GM18909 (cell line): ENCODE results near the gene SORCS1.

Experiments
- ATAC-seq: cut with Tn5 transposase; IDR thresholded peaks from one replicate; pipeline ENCODE4 v1.9.1; 2021; ENCODE audit warnings: mild to moderate bottlenecking; ENCODE audit not compliant: unreplicated experiment, poor library complexity

SORCS1 gene

DNA sequence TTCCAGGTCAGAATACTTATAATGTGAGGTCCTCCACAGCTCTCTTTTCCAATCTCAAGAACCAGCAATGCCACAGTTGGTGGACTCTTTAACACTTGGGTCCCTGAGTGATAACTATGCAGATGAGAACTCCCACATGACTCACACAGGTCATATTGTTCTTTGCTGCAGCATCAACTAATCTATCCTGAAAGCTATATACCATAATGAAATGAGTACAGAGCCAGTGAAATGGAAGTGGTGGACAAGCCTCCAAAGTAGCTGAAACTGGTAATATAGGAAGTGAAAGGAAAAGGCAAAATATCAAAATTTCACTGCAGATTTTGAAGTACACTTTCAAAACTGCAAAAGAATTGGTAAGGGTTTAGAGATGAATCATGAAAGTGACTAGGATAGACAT is 45.6 kb downstream of the SORCS1 start:
- ATAC-seq, result no peak

DNA sequence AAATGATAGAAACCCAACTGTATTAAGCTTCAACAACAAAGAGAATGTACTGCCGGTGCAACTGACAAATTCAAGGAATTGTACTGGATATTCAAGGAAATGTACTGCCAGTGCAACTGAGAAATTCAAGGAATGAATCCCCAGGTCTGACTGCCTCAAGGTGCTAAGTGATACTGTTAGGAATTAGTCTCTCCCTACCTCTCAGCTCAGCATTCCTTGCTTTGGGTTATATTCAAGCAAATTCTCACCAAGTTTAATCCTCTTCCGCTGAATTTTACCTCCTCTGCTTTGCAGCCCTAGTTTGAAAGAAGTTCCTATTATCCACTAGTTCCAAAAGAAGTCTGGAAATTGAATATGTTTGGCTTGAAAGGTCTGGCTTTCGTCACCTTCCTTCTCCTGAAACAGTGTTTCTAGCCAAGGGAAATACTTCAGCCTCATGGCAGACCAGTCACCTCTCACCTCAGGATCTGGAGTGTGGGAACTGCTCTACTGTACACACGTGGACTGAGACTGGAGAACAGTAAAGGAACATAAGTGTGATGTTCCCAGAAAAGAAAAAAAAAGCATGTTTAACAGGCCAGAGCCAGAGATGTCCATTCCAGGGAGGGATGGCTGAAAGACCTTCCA is 60.4 kb downstream of the SORCS1 start:
- ATAC-seq, result no peak

DNA sequence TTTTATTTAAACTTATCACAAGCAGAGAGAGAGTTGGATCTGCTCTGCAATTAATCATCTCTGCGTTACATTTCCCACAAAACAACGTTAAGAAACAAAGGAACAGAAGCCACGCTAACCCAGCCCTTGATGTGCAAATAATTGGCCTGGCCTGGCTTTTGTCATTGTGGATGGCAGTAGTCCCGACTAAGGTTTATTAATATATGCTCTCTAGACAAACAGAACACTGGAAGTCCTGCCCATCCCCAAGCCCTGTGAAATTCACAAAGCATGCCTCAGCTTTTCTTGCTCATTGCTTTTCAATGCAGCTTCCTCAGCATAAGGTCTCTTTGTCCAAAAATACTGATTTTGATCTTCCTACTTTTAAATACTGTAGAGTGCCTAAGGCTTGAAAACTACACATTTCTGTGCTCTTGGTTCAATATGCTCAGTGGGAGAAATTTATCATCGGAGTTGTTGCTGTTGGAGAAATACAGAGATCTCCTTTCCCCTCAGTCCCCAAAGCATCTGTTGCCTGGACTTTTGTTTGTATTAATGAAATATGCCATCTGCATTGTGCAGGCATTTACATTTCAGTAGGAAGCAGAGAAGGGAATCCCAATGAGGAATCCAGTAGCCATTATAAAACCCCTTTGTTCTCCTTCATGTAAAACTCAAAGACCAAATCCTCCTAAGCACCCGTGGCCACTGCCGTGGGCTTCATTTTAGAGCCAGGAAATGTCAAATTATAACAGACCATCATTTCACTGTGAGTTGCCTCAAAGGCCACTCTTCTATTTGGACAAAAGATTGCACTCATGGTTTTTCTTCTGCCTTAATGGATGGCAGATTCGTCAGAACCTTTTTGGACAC is 61.1 kb downstream of the SORCS1 start:
- no peak for ATAC-seq

DNA sequence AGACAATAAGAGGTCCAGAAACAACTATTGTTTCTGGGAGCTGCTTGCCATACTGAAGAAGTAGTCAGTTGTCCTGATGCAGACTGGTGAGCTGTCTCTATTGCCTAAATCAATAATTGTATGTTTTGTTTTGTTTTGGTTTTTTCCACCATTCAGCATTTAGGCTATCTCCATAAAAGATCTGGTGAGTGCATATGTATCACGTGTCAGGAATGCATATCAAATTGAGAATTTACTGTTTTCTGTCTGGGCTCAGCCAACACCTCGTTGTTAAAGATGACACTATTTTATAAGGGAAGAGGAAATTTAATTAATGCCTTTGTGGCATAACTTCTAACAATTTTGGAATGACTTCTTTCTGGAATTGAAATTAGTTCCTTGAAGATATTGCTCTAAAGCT is 66.2 kb downstream of the SORCS1 start:
- ATAC-seq, result no peak

DNA sequence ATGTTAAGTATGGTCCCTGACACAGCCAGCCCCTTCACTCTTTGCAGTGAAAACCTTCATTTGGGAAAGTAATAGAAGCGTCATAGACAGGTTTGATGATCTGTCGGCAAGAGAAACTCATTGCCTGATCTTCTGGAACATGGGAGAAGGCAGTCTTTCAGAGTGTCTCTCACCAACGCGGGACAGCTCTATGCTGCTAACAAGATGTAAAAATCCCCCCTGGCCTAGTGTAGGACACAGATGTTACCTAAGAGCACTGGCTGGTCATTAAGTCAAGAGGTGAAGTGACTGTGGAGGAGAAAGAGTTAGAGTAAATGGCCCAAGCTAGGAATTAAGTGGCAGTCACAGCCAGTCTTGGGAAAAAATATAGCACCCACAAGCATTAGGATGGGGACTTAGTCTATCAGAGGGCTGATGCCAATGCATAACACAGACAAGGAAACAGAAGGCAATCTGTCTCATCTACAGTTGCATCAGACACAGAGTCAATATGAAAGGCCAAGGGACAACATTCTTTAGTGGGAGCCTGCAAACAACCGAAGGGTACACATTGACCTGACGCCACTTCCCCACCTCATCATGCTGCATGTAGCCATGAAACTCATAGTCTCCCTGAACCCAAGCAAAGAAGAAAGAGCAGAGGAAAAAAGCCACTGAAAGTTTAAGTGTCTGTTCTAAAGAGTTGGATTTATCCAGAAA is 69.5 kb downstream of the SORCS1 start:
- ATAC-seq, result no peak

DNA sequence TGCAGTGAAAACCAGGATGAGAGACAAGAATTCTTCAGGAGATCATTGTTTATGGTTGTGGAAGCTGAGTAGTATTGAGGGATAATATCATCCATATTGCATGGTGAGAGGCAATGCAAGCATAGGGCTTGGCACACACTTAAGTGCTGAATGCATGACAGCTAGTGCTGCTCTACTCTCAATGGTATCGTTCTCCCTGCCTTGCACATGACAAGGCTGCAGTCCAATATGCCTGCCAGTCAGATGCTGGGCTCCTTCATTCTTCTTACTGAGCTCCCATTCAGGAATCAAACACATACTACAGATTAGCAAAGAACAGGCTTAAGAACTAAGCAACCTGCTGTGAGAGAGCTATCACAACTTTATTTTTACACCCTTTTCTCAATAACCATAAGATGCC is 72.2 kb downstream of the SORCS1 start:
- ATAC-seq, result no peak

DNA sequence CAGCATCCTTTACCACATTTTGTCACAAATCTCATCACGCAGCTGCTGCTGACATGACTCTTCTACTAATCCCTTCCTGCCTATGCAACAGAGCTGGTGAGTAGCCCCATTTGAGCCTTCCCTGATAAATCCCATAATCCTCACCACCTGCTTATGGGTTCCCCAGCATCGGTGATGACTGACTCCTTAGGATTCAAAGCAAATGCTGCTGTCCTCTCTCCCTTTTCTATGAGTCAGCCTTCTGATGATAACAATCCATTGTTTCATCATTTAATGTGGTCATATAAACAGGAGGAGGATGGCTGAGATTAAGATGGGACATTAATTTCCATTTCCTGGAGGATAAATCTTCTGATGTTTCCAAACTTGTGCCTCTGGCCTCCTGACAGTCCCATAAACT is 73.4 kb downstream of the SORCS1 start:
- no peak for ATAC-seq

DNA sequence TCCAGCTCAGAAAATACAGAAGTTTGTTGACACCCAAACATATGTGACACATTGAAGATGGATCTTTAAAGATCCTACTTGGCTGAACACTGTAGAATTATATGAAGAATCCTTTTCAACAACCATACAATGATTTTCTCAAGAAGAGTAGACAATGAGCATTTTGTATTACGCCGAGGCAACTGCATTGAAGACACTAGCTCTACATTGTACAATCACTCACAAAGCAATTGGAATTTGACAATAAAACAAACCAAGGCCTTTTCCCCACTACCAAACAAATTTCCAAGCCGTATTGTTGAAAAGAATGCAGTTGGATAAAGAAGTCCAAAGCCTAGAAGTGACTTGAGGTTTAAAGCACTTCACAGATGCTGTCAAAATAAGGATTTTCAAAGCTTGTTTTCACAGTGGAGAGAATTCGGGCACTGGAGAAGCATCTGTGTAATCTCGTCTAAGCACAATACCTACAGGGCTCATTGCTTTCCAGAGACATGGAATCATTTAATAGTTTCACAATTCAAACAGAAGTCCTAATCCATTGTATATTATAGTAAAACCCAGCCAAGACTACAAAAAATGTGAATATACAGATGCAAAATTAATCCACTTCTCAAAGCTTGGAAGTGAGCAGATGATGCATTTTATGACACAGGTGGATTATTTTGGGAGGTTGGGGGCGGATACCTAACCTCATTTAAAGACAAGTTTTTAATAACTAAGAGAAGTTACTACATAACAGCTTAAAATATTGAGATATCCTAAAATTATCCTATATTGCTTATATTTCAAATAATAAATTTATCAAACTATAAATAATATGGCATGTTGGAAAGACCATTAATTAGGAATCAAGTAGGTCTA is 78.6 kb downstream of the SORCS1 start:
- no peak for ATAC-seq

DNA sequence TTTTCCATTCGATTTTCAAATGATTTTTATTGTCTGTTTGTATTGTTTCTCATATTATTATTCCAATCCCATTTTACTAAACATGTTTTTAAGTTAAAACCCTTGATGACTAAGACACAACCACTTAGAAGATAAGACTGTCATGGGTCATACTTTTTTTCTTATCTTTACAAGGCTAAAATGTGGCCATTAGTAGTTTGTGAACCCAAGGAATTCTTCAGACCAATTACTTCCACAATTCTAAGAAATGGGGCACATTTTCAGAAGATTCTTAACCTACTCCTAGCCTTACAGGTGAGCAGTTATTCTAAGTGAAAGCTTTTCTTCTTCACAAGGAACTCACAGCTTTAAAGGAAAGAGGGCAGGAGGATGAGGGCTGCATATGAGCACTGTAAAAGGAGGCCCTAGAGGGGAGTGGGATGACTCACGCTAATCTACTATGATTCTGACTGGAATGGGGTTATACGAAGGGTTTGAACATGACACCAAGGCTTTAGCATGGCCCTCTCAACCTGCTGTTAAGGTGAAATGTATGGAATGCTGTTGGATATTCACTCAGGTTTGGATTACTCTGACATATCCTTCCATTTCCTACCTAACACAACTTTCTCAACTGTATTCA is 81.0 kb downstream of the SORCS1 start:
- ATAC-seq, result no peak

DNA sequence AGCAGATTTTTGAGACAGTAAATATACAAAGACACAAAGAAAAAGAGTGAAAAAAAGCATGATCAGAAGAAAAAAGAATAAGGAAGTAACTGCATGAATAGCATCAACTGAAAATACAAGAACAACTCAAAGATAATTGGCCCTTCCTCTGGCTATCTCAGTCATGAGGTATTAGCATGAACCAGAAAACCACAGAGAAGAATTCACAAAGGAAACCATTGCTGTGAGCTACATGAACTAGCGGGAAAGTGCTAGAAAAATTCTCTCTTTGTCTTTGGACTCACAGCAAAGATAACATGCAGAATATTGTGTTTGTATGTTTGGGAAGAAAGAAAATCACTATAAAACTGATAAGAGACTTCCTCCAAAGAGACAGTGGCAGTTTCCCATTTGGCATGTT is 82.9 kb downstream of the SORCS1 start:
- ATAC-seq, result no peak

DNA sequence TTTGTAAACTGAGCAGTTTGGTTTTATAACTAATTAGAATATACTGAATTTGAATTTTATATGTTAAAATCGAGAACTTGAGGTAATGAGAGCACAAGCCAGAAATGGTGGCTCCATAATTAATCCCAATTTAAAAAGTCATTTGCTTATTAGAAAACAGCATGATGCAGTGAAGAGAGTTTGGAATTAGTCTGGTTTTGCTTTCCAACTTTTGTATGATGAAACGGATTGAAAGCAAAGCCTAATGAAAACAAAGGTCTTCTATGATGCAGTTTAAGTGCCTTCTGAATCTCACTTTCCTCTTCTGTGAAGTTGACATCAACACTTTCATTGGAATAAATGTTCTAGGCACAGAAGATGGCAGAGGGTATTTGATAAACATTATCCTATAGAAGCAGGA is 89.4 kb downstream of the SORCS1 start:
- no peak for ATAC-seq

DNA sequence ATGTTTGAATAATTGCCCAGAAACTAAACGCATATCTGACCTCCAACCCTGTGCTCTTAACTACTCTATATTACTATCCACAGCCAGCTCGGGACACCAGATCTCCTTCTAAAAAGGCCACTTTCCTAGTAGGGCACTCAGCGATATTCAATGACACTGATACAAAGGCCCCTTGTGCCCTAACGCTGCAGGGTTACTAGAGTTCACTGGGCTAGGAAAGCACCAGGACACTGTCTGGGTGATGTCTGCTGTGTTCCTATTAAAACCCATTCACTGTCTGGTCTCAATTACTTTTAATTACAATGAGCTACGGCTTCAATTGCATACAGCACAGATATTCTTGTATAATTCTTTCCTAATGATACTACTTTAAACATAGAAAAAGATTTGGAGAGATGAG is 91.7 kb downstream of the SORCS1 start:
- ATAC-seq, result no peak

DNA sequence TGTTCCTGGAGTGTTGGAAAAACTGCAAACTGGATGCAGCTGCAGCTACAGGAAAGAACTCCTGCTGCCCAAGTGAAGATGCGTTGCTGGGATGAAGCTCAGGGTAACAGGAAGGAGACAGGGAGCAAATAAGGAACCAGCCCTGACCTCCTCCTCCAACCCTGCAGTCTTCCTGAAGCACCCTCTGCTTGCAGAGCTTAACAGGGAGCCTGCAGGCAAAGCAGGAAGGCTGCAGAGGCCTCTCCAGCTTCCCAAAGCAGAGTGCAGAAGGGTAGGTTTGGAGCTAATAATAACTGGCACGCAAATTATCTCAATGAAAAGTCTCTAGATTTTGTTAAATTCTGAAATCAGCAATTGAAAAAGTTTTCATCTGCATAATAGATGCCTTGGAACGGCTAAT is 92.5 kb downstream of the SORCS1 start:
- no peak for ATAC-seq

DNA sequence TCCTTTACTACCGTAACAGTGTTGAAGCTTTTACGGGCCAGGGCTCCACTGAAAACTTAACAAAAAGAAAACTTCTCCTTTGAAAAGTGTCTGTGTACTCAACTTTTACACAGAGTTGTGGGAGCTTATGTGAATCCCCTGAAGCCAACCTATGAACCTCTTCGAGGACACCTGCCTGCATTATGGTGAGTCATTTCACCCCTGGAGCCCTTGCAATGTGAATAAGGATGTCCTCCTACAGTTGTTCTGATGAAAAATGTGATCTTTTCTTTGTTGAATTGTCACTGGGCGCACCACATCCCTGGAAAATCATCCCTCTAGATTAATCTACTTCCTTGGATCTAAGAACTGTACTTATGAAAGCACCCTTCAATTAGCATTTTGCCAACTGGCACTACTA is 93.2 kb downstream of the SORCS1 start:
- ATAC-seq, result no peak

DNA sequence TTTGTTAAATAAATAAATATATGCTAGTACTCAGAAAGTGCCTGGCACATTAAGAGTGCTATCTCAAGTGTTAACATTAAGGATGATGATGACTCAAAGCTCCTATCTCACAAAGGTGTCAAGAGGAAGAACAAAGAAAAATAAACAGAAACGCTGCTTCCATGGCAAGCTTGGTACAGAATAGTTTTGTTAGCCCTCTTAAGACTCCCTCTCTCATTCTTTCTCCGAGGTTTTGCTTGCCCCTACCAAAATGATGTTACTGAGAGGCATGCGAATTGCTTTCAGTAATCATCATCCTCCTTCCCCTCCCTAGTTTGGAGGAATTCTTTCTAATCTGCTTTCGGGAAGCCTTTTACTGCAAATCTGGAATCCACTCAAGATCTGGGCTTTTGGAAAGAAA is 96.7 kb downstream of the SORCS1 start:
- no peak for ATAC-seq

DNA sequence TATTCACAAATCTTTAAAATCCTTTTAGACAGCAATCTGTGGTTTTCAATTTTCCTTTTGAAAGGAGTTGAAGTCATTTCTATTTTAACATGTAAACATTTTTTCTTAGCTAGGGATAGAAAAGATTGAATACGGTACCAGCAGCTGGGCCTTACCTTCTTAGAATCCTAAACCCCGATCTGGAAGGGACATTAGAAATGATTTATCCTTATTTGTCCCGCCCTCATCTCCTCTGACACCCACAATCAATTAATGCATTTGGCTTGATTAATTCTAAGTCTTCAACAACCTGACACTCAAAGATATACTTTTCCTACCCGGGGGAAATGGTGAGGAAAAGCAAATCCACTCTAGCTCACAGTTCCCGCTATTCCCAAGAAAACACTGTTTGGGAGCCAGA is 100.4 kb downstream of the SORCS1 start:
- ATAC-seq, result no peak

DNA sequence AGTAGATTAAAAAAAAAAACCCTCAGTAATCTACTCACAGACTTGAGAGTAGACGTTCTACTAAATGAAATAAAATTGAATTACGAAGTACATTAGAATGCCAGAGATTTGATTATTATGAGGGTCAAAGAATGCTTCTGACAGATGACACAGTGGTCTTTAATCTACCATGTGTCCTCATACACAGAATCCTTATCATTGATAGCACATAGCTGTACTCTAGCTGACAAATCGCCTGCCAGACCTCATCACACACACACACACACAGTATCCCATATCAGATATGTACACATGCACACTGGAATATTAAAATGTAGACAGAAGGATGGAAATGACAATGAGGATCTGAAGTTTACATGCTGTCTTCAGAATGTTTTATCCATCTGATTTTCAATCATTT is 104.6 kb downstream of the SORCS1 start:
- no peak for ATAC-seq

DNA sequence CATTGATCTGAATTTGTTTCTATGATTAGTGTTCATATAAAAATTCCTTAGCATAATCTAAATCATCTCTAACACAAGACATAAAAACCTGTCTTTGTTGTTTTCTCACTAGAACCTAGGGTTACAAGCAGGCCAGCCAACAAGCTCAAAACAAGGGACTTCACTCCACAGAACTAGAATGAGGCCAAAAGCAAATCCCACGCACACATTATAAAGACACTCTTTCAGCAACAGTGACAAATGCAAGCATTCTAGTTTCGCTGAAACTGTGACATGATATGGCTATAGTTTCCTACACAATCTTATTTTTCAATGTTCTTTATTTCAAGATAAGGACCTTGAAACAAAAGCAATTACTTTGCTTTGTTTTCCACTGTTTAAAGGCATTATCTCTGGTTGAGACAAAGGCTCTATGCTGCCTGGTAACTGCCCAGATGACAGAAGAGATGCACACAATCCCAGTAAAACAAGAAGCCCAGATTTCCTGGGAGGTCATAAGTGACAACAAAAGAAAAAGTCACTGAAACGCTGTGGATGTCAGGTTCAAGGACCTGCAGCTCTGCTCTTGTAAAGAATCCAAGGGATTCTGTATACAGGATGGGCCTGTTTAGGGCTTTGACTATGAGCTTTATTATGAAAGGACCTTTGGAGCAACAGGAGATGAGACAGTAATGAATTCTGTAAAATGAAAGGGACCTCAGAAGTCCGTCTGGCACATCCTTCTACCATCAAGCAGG is 105.3 kb downstream of the SORCS1 start:
- ATAC-seq, result no peak

DNA sequence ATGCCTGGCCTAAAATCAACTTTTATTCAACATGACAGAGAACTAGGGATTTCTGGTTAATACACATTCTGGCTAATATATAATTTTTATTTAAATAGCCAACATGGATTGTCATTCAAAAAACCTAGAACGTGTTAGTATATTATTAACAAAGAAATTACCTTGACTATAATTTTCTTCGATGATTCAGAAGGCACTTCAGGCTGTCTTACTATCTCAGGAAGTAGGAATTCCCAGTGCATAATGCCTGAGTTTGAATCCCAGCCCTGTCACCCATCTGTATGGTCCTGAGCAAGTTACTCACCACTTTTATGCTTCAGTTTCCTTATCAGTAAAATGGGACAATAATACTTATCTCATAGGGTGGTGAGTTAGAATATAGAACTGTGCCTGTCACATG is 106.2 kb downstream of the SORCS1 start:
- no peak for ATAC-seq
